HG03342 (cell line): ENCODE measurements around the gene YJEFN3.

Experiments used
- ATAC-seq: cut with Tn5 transposase; IDR thresholded peaks from one replicate; pipeline ENCODE4 v1.9.1; 2021; ENCODE audit warnings: mild to moderate bottlenecking, moderate library complexity; ENCODE audit not compliant: unreplicated experiment

The YJEFN3 gene

GRCh38 chr19:19537075-19538048, 8.7 kb downstream of the YJEFN3 start:
- no peak for ATAC-seq

DNA sequence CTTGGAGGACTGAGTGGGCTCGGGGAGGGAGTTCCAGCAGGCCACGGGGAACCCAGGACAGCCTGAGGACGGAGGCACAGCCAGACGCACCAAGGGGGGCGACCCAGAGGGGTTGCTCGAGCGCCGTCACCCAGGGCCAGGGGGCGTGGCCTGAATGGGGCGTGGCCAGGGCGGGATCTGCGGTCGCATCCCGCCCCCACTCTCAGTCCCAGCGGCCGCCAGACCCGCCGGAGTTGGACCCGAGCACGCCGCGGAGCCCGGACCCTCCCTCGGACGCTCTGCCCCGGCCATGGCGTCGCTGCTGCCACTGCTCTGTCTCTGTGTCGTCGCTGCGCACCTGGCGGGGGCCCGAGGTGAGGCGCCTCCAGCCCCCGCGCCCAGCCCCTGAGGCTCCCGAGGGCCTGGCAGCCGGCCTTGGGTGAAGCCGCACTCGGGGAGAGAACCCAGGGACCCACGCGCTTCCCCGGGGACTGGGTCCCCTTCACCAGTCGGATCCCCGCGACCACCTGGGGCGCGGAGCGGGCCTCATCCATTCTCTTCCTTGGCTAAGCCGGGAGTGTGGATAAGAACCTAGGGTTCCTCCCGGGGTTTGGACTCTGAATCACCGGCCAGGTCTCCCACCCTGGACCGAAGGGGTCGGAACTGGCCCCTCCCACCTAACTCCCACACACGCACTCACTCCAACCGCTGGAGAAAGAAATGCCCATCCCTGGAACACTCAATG, 9.5 kb downstream of the YJEFN3 start, which contains the start of gene CILP2:
TSS of gene CILP2 (plus strand) at position 205 of the 724 bp plus-strand sequence. CDS start at position 290, 85 bp downstream.
- no peak for ATAC-seq

GRCh38 chr19:19538785-19539166, 10.1 kb downstream of the YJEFN3 start:
- ATAC-seq, result no peak

GRCh38 chr19:19539698-19540063, 11.0 kb downstream of the YJEFN3 start:
- no peak for ATAC-seq

GRCh38 chr19:19540064-19540714, 11.5 kb downstream of the YJEFN3 start:
- ATAC-seq, result no peak

GRCh38 chr19:19540715-19541515, 12.2 kb downstream of the YJEFN3 start:
- no peak for ATAC-seq

- ATAC-seq, result no peak
Observed at GRCh38 chr19:19541616-19542015, 12.9 kb downstream of the YJEFN3 start.

DNA sequence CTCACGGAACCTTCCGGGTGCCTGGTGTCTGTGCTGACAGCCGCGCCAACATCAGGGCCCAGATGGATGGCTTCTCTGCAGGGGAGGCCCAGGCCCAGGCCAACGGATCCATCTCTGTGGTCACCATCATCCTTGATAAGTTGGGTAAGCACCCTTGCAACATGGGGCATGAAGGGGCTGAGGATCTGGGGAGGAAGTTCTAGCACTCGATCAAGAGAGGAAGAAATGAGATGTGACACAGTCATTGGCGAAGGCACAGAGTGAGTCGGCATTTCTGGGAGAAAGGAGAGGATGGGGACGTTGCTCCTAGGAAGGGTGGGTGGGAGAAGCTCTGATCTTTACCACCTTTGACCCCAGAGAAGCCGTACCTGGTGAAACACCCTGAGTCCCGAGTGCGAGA, 13.8 kb downstream of the YJEFN3 start:
- no peak for ATAC-seq

DNA sequence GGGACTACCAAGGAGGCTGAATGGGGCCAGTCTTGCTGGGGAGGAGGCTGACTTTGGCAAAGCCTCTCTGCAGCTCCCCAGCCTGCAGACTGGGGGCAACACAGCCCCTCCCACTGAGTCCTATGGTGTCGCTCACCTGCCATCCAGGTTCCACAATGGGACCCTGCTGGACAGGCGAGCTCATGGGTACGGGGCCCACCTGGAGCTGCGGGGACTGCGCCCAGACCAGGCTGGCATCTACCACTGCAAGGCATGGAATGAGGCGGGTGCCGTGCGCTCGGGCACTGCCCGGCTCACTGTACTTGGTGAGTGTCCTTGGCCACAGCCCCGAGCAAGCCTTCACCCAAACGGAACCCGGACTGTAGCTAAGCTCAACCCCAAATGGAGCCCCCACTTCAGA, 14.4 kb downstream of the YJEFN3 start:
- no peak for ATAC-seq

DNA sequence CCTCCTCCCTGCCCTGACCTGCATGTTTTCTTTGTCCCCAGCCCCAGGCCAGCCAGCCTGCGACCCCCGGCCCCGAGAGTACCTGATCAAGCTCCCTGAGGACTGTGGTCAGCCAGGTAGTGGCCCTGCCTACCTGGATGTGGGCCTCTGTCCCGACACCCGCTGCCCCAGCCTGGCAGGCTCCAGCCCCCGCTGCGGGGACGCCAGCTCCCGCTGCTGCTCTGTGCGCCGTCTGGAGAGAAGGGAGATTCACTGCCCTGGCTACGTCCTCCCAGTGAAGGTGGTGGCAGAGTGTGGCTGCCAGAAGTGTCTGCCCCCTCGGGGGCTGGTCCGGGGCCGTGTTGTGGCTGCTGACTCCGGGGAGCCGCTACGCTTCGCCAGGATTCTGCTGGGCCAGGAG, 14.9 kb downstream of the YJEFN3 start:
- no peak for ATAC-seq

DNA sequence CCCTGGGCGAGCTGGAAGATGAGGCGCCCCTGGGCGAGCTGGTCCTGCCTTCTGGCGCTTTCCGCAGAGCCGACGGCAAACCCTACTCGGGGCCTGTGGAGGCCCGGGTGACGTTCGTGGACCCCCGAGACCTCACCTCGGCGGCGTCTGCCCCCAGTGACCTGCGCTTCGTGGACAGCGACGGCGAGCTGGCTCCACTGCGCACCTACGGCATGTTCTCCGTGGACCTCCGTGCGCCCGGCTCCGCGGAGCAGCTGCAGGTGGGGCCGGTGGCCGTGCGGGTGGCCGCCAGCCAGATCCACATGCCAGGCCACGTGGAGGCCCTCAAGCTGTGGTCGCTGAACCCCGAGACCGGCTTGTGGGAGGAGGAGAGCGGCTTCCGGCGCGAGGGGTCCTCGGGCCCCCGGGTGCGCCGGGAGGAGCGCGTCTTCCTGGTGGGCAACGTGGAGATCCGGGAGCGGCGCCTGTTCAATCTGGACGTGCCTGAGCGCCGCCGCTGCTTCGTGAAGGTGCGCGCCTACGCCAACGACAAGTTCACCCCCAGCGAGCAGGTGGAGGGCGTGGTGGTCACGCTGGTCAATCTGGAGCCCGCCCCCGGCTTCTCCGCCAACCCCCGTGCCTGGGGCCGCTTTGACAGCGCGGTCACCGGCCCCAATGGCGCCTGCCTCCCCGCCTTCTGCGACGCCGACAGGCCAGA, 15.7 kb downstream of the YJEFN3 start:
- ATAC-seq, result no peak

GRCh38 chr19:19544954-19545591, 16.4 kb downstream of the YJEFN3 start:
- no peak for ATAC-seq

DNA sequence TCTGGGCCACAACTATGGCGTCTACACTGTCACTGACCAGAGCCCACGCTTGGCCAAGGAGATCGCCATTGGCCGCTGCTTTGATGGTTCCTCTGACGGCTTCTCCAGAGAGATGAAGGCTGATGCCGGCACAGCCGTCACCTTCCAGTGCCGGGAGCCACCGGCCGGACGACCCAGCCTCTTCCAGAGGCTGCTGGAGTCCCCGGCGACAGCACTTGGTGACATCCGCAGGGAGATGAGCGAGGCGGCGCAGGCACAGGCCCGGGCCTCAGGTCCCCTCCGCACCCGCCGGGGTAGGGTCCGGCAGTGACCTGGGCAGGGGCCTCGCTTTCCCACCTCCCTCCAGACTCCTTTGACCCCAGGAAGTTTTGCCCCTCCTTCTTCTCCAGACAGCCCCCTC, 17.0 kb downstream of the YJEFN3 start:
- ATAC-seq, result no peak

DNA sequence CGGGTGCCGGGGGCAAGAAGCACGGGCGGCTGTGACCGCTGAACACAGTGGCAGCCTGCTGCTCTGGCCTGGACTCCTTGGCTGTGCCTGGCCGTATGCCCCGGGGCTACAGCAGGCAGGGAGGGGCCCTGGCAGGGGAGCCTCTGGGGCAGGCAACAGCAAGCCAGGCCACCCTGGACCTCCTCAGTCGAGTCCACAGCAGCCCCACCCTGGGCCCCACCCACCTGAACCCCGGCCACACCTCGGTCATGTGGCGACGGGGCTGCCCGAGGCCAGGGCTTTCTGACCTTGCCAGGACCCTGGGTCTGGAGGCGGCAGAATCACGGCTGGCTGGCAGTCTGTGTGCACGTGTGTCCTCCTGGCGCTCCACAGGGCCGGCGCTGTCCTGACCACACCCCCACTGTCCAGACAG, 18.0 kb downstream of the YJEFN3 start:
- no peak for ATAC-seq

DNA sequence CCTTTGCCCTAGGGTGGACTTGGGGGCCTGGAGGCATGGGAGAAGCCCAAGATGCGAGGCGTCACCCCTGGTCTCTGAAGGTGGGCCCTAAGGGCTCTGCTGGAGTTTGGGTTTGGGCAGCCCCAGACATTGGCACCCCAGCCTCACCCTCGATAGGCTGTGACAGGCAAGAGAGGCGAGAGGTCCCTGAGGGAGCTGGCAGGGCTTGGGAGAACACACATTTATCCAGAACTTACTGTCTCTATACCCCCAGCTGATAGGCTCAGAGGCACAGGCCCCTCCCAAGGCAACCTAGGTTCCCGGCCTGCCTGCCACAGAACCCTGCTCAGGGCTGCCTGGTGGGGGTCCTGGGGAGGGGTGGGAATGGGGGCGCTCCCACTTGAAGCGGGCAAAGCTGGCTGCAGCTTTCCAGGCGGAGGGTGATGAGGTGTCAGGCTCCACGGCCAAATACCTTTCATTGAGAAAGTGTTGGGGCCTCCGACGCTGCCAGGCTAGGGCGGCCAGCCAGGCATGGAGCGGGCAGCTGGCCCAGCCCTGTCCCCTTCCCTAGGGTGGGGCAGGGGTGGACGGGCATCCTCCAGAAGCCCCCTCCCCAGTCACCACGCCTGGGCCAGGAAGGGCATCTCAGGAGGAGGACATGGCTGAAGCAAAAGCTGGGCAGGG, 19.1 kb downstream of the YJEFN3 start:
- no peak for ATAC-seq

GRCh38 chr19:19548915-19549759, 20.4 kb downstream of the YJEFN3 start:
- ATAC-seq, result no peak

DNA sequence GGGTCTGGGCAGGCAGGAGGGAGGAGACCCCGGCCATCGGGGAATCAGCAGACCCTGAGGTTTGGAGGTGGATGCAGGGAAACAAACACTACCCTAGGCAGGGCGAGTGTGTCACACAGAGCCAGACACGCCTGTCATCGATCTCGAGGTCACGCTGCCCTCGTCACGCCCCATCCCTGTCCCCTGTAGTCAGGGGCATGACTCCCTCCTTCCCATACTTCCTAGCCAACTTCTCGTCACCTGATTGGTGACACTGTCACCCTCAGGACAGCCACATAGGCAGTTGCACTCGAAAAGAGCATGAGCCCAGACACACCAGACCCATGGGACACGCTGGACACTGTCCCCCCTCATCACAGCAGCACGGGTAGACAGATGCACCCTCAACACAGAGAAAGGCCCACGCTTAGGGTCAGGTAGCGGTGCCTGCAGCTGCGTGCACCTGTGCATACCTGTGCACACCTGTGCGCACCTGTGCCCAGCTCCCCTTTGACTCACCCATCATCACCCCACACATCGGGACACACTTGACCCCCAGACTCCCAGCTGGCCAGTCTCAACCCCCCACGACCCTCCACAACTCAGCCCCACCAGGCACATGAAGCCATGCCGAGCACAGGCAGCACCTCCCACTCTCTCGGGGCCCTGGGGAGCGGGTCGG, 21.2 kb downstream of the YJEFN3 start:
- ATAC-seq, result no peak

- no peak for ATAC-seq
Observed at GRCh38 chr19:19550485-19550929, 21.8 kb downstream of the YJEFN3 start.
